NCI-H510A treated with DMSO at 0.1 percent for 48 hours (cell line): ENCODE measurements around the gene KRTAP10-3.
"Not testable (repeated sequence)": the region's sequence is repeated elsewhere in the genome, so short reads cannot be mapped to it uniquely, and the experiment has no call there.

Experiments
- DNase-seq: peaks from one replicate; lab custom pipeline; 2025; lab: John Stamatoyannopoulos, UW

KRTAP10-3 gene

GRCh38 chr21:44558695-44559094, at the start of gene KRTAP10-3:
KRTAP10-3 (minus strand) TSS chr21:44558795; CDS start chr21:44558715, 80 bp downstream.
- DNase-seq, result no peak

GRCh38 chr21:44606495-44606894, 47.9 kb upstream of the KRTAP10-3 start:
- DNase-seq, result no peak

GRCh38 chr21:44603911-44604310, 45.3 kb upstream of the KRTAP10-3 start:
- DNase-seq, result no peak

- no peak for DNase-seq
Observed at GRCh38 chr21:44603109-44603875, 44.7 kb upstream of the KRTAP10-3 start.

GRCh38 chr21:44602463-44602850, 43.9 kb upstream of the KRTAP10-3 start:
- DNase-seq, result no peak

- no peak for DNase-seq
Observed at GRCh38 chr21:44601596-44602462, 43.2 kb upstream of the KRTAP10-3 start.

- DNase-seq, result not testable (repeated sequence)
Observed at GRCh38 chr21:44601091-44601490, 42.5 kb upstream of the KRTAP10-3 start.

GRCh38 chr21:44600118-44600978, 41.8 kb upstream of the KRTAP10-3 start, which contains the start of gene KRTAP10-7:
KRTAP10-7 (plus strand) TSS chr21:44600597; CDS start chr21:44600622, 25 bp downstream.
- DNase-seq, result not testable (repeated sequence)

- DNase-seq, result no peak
Observed at GRCh38 chr21:44599264-44600029, 40.9 kb upstream of the KRTAP10-3 start.

GRCh38 chr21:44598061-44598460, 39.5 kb upstream of the KRTAP10-3 start:
- no peak for DNase-seq

- DNase-seq, result no peak
Observed at GRCh38 chr21:44596068-44596725, 37.6 kb upstream of the KRTAP10-3 start.

GRCh38 chr21:44595524-44595923, 36.9 kb upstream of the KRTAP10-3 start:
- no peak for DNase-seq

- DNase-seq, result no peak
Observed at GRCh38 chr21:44594406-44594916, 35.9 kb upstream of the KRTAP10-3 start.

GRCh38 chr21:44593598-44594405, 35.2 kb upstream of the KRTAP10-3 start:
- DNase-seq, result peak; percentile 20

- no peak for DNase-seq
Observed at GRCh38 chr21:44592446-44593311, 34.1 kb upstream of the KRTAP10-3 start, which contains the start of gene KRTAP10-6. KRTAP10-6 (minus strand) TSS chr21:44592505; CDS start chr21:44592484, 21 bp downstream.

GRCh38 chr21:44591801-44592130, 33.2 kb upstream of the KRTAP10-3 start:
- not testable (repeated sequence) for DNase-seq

GRCh38 chr21:44590897-44591800, 32.6 kb upstream of the KRTAP10-3 start:
- DNase-seq, result not testable (repeated sequence)
